SK-N-SH treated with all-trans-retinoic acid at 6 μM for 48 hours (cell line): ENCODE results near the gene PPL.

Source experiments
- ARNTL ChIP-seq: fragments of 450-650 bp; formaldehyde crosslinking; IDR thresholded peaks from 2 replicates; pipeline ENCODE4 v1.5.0; 2020; ENCODE audit warnings: low read depth, mild to moderate bottlenecking, moderate library complexity, borderline replicate concordance
- ESRRG ChIP-seq: fragments of 250-450 bp; sonication (Bioruptor Pico); IDR thresholded peaks from 2 replicates; pipeline ENCODE4 v1.6.1; 2021; ENCODE audit warnings: mild to moderate bottlenecking
- GLIS3 ChIP-seq: fragments of 250-450 bp; sonication (Bioruptor Pico); IDR thresholded peaks from 2 replicates; pipeline ENCODE4 v1.5.0; 2020; ENCODE audit warnings: mild to moderate bottlenecking, moderate library complexity
- TOX ChIP-seq: fragments of 250-450 bp; sonication (Bioruptor Pico); IDR thresholded peaks from 2 replicates; pipeline ENCODE4 v1.8.0; 2021; ENCODE audit warnings: mild to moderate bottlenecking, moderate library complexity, borderline replicate concordance

- no peak for TF ChIP-seq GLIS3 (CRISPR knock-in tag)
- no peak for TF ChIP-seq TOX (CRISPR knock-in tag)
- TF ChIP-seq ARNTL (CRISPR knock-in tag): no peak
- no peak for TF ChIP-seq ESRRG (CRISPR knock-in tag)
Measured at GRCh38 chr16:4918781-4919251, 18.1 kb downstream of the PPL start.
